ENCODE measurements around the gene TRPV5. TPM values are rescaled to one million over a fixed set of nuclear protein-coding genes. Genes with fewer than 3 reads are reported as not detected.

TRPV5 gene
- total RNA-seq, 4 donors from 2014 or later, result not detected

DNA sequence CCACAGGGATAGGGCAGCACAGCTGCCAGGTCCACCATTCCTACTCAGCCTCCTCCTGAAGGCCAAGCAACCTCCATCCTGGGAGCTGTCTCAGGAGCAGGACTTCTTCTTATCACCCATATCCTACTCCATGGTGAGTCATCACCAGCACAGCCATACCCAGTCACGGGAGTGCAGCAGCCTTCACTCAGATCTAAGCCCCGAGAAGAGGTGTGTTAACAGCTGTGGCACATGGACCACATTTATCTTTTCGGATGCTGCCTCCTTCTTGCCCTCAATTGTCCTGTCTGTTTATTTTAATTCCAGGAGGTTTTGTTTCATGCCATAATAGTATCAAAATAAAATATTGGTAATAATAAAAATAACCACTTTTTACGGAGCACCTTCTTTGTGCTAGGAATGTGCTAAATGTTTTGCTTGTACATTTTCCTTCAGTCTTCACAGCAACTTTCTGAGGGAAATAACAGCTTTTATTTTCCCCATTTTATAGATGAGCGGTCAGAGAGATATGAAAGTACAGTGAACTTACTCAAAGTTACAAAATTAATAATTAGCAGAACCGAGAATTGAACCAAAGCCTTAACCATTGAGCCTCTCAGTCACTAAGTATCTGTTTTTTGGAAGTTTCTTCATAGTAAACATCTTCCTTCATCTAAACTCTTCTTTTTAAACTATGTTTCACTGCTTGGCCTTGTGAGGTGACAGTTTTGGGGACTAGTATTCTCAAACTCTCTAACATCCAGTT is 31.1 kb upstream of the TRPV5 start:
- intact Hi-C loops (cut with DNase I), result no loop called here

DNA sequence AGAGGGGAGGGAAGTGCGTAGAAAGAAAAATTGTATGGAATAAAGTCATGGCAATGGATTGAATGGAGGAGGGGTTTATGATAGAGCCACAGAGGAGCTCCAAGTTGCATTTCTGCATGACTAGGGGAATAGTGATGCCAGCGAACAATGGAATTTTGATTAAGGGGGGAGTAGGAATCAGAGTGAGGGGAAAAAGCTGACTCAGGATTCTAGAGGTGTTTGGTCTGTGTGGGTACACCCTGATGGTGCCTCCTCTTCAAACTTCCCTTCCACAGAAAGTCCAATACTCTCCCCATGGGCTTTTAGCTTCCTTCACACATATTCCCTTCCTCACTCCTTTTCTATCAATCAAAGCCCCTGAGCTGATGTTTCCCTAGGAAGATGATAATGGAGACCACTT is 30.4 kb upstream of the TRPV5 start:
- H3K36me3 ChIP-seq, result no peaks in the 10 kb centered on the region
- no peak for DNase-seq
- whole genome bisulfite sequencing, 2 donors, result 90 to 92% methylated on average over 2 of the region's 2 CpGs
- H3K4me1 ChIP-seq, result no peaks in the 10 kb centered on the region
- H3K27me3 ChIP-seq, result no peaks in the 10 kb centered on the region
- TF ChIP-seq, protein P1, sequence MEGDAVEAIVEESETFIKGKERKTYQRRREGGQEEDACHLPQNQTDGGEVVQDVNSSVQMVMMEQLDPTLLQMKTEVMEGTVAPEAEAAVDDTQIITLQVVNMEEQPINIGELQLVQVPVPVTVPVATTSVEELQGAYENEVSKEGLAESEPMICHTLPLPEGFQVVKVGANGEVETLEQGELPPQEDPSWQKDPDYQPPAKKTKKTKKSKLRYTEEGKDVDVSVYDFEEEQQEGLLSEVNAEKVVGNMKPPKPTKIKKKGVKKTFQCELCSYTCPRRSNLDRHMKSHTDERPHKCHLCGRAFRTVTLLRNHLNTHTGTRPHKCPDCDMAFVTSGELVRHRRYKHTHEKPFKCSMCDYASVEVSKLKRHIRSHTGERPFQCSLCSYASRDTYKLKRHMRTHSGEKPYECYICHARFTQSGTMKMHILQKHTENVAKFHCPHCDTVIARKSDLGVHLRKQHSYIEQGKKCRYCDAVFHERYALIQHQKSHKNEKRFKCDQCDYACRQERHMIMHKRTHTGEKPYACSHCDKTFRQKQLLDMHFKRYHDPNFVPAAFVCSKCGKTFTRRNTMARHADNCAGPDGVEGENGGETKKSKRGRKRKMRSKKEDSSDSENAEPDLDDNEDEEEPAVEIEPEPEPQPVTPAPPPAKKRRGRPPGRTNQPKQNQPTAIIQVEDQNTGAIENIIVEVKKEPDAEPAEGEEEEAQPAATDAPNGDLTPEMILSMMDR (IDR thresholded peaks at IDR 0.05), result no peak
- no peak for TF ChIP-seq POLR2A (IDR thresholded peaks at IDR 0.05)
- no peaks in the 10 kb centered on the region for H3K9me3 ChIP-seq
- no peak overlapping the region for H3K4me3 ChIP-seq (replicated peaks in 1 of 3)
- intact Hi-C loops (cut with DNase I), result no loop called here
- H3K27ac ChIP-seq, result no peak overlapping the region

More for the DNA sequence above, 31.1 kb upstream of the TRPV5 start:
- Histone ChIP-seq H3K27ac (no peak overlapping the region), H3K4me1 (no peaks in the 10 kb centered on the region), H3K36me3 (no peaks in the 10 kb centered on the region), H3K9me3 (no peaks in the 10 kb centered on the region), H3K27me3 (no peaks in the 10 kb centered on the region), H3K4me3 (replicated peaks in 1 of 3) (no peak overlapping the region)
- WGBS, 2 donors, result 86 to 90% methylated on average over 6 of the region's 6 CpGs
- TF ChIP-seq, protein P1 (IDR thresholded peaks at IDR 0.05), result no peak
- TF ChIP-seq POLR2A (IDR thresholded peaks at IDR 0.05), result no peak
- no peak for DNase-seq

GRCh38 chr7:142962991-142963390 is 29.4 kb upstream of the TRPV5 start:
- Histone ChIP-seq H3K36me3 (no peaks in the 10 kb centered on the region), H3K4me1 (no peaks in the 10 kb centered on the region), H3K9me3 (no peaks in the 10 kb centered on the region), H3K27me3 (no peaks in the 10 kb centered on the region), H3K27ac (no peak overlapping the region), H3K4me3 (replicated peaks in 1 of 3) (no peak overlapping the region)
- TF ChIP-seq, protein P1 (IDR thresholded peaks at IDR 0.05), result no peak
- TF ChIP-seq POLR2A (IDR thresholded peaks at IDR 0.05), result no peak
- intact Hi-C loops (cut with DNase I), result no loop called here
- DNase-seq, result no peak
- 48 to 51% methylated on average over 1 of the region's 1 CpG for WGBS, 2 donors

GRCh38 chr7:142961973-142962926 is 28.7 kb upstream of the TRPV5 start, which contains the start of gene KEL:
Gene KEL (minus strand): TSS chr7:142962363. CDS start chr7:142962206, 157 bp downstream.
- Histone ChIP-seq H3K36me3 (no peaks in the 10 kb centered on the region), H3K4me1 (no peaks in the 10 kb centered on the region), H3K27me3 (no peaks in the 10 kb centered on the region), H3K4me3 (replicated peaks in 1 of 3) (no peak within 1 kb of the TSS), H3K27ac (no peak within 1 kb of the TSS), H3K9me3 (no peaks in the 10 kb centered on the region)
- no peak for DNase-seq
- whole genome bisulfite sequencing, 2 donors, result 76 to 78% methylated on average over 9 of the region's 9 CpGs
- TF ChIP-seq, protein P1 (IDR thresholded peaks at IDR 0.05), result no peak
- no peak for TF ChIP-seq POLR2A (IDR thresholded peaks at IDR 0.05)
- intact Hi-C loops (cut with DNase I), result no loop called here
